HFFc6 (cell line): ENCODE data around the gene NUDT14. TPM values are rescaled to one million over a fixed set of nuclear protein-coding genes. Genes with fewer than 3 reads are reported as not detected.

ENCODE experiments used
- DNase-seq: peaks from one replicate; pipeline ENCODE4 v3.0.0-alpha.2; 2018
- H3K27ac Mint-ChIP-seq: 2 replicates; pipeline ENCODE4 v1.8.0; 2020; ENCODE audit warnings: mild to moderate bottlenecking, mixed read lengths
- H3K27me3 Mint-ChIP-seq: 2 replicates; pipeline ENCODE4 v1.8.0; 2021; ENCODE audit warnings: mild to moderate bottlenecking, moderate library complexity, mixed read lengths; ENCODE audit not compliant: insufficient read depth
- H3K36me3 Mint-ChIP-seq: 2 replicates; pipeline ENCODE4 v1.8.0; 2021; ENCODE audit warnings: low read depth, mixed read lengths
- H3K4me1 Mint-ChIP-seq: 2 replicates; pipeline ENCODE4 v1.8.0; 2020; ENCODE audit warnings: low read depth, mixed read lengths
- H3K4me3 Mint-ChIP-seq: 2 replicates; pipeline ENCODE4 v1.8.0; 2020; ENCODE audit warnings: mild to moderate bottlenecking, moderate library complexity, mixed read lengths
- H3K9me3 Mint-ChIP-seq: 2 replicates; pipeline ENCODE4 v1.8.0; 2020; ENCODE audit warnings: mild to moderate bottlenecking, mixed read lengths
- total RNA-seq, 6 experiments: library from RNA; stranded (reverse); fragmentation: NEBNext Ultra II Directional; extraction: Animal tissue kit (Norgen Biotek cat#: 25700); gene quantifications; 2 replicates in 1 of 6; 3 replicates in 5 of 6; pipeline ENCODE4 v1.2.3, GENCODE V29; 2021
- TF ChIP-seq, protein P1 (sequence below): fragments of 200-600 bp; sonication (generic); IDR thresholded peaks from 2 replicates; pipeline ENCODE4 v1.5.0; 2021; ENCODE audit warnings: antibody characterized with exemption, mild to moderate bottlenecking

Gene NUDT14
- total RNA-seq, 6 experiments from 2014 or later = 9.8 to 13.3 (median 11.0) TPM

GRCh38 chr14:105207996-105208737, 27.1 kb upstream of the NUDT14 start:
- DNase-seq = no peak
- no peaks in the 10 kb centered on the region for H3K9me3 Mint-ChIP-seq
- no peaks in the 10 kb centered on the region; the same call in 1 of the 2 replicates for H3K4me1 Mint-ChIP-seq
- no peak overlapping the region for H3K27ac Mint-ChIP-seq
- peaks cover 5% of the 10 kb centered on the region; the same call in 1 of the 2 replicates for H3K27me3 Mint-ChIP-seq
- H3K4me3 Mint-ChIP-seq = no peak overlapping the region
- TF ChIP-seq, protein P1, sequence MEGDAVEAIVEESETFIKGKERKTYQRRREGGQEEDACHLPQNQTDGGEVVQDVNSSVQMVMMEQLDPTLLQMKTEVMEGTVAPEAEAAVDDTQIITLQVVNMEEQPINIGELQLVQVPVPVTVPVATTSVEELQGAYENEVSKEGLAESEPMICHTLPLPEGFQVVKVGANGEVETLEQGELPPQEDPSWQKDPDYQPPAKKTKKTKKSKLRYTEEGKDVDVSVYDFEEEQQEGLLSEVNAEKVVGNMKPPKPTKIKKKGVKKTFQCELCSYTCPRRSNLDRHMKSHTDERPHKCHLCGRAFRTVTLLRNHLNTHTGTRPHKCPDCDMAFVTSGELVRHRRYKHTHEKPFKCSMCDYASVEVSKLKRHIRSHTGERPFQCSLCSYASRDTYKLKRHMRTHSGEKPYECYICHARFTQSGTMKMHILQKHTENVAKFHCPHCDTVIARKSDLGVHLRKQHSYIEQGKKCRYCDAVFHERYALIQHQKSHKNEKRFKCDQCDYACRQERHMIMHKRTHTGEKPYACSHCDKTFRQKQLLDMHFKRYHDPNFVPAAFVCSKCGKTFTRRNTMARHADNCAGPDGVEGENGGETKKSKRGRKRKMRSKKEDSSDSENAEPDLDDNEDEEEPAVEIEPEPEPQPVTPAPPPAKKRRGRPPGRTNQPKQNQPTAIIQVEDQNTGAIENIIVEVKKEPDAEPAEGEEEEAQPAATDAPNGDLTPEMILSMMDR = no peak
- no peaks in the 10 kb centered on the region for H3K36me3 Mint-ChIP-seq

DNA sequence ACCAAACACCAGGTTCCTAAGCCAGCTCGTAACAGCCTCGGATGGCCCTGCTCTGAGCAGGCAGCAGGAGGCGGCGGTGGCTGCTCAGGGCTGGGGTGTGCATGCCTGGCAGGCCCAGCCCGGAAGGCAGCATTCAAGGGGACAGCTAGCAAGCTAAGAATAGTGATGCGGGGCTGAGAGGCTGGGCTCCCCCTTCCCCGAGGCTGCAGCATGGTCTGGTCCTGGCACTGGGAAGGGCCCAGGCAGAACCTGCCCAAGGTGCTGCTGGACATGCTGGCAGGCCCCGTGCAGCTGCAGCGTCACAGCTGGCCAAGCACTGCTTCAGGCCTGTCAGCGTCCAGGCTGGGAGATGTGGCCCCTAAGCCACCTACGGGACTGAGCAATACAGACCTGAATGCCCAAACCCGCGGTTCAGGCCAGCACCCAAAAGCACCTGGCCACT, 26.4 kb upstream of the NUDT14 start:
- H3K36me3 Mint-ChIP-seq = no peaks in the 10 kb centered on the region
- peaks cover 5% of the 10 kb centered on the region; the same call in 1 of the 2 replicates for H3K27me3 Mint-ChIP-seq
- no peaks in the 10 kb centered on the region; the same call in 1 of the 2 replicates for H3K4me1 Mint-ChIP-seq
- H3K4me3 Mint-ChIP-seq = no peak overlapping the region
- H3K9me3 Mint-ChIP-seq = no peaks in the 10 kb centered on the region
- DNase-seq = no peak
- no peak overlapping the region for H3K27ac Mint-ChIP-seq
- TF ChIP-seq, protein P1 = no peak

DNA sequence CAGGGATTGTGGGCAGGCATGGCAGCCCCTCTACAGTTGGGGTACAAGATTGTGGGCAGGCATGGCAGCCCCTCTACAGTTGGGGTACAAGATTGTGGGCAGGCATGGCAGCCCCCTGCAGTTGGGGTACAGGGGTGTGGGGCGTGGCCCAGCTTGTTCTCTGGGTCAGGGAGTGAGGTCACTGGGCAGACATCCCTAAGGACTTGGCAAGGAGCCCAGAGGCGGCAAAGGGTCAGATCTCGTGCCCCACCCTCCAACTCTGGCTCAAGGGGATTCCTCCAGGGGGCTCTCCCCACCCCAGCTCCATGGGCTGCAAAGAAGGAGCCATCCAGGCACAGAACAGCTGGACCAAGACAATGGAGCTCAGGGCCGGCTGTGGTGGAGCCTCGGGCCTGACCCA, 25.8 kb upstream of the NUDT14 start:
- H3K4me3 Mint-ChIP-seq = no peak overlapping the region
- no peaks in the 10 kb centered on the region; the same call in 1 of the 2 replicates for H3K4me1 Mint-ChIP-seq
- H3K36me3 Mint-ChIP-seq = no peaks in the 10 kb centered on the region
- H3K27me3 Mint-ChIP-seq = peaks cover 5% of the 10 kb centered on the region
- TF ChIP-seq, protein P1 = no peak
- no peak for DNase-seq
- no peak overlapping the region for H3K27ac Mint-ChIP-seq
- H3K9me3 Mint-ChIP-seq = no peaks in the 10 kb centered on the region

DNA sequence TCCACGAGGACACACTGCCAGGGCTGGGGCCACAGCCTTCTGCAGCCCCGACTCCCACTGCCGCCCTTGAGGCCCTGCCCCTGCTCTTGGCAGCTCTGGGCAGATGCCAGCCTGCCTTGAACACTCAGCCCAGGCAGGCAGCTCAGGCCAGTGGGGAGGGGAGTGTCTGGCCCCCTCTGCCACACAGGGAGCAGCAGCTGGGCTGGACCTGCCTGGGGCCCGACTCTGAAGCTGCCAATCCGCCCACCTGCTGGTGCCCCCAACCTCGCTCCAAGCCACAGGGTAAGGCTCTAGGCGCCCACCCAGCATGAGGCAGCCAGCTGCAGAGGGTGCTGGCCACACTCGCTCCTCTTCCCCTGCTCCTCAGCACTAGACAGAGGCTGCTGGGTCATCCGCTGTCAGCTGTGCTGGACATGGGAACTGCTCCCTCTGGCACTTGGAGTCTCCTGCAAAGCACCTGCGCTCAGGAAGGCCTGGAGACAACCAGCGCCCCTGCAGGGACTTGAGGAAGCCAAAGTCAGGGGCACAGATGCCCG, 24.6 kb upstream of the NUDT14 start:
- H3K4me3 Mint-ChIP-seq = no peak overlapping the region
- TF ChIP-seq, protein P1 = no peak
- no peak overlapping the region for H3K27ac Mint-ChIP-seq
- H3K4me1 Mint-ChIP-seq = no peaks in the 10 kb centered on the region; the same call in 1 of the 2 replicates
- no peaks in the 10 kb centered on the region for H3K9me3 Mint-ChIP-seq
- H3K27me3 Mint-ChIP-seq = peaks cover 7% of the 10 kb centered on the region
- DNase-seq = no peak
- no peaks in the 10 kb centered on the region for H3K36me3 Mint-ChIP-seq

GRCh38 chr14:105204931-105205672, 24.0 kb upstream of the NUDT14 start:
- Mint-ChIP-seq H3K4me3 (no peak overlapping the region), H3K27me3 (peaks cover 7% of the 10 kb centered on the region), H3K36me3 (no peaks in the 10 kb centered on the region), H3K27ac (no peak overlapping the region), H3K9me3 (no peaks in the 10 kb centered on the region), H3K4me1 (no peaks in the 10 kb centered on the region; the same call in 1 of the 2 replicates)
- TF ChIP-seq, protein P1 = no peak
- no peak for DNase-seq
